ENCODE results near the gene SLC31A1. TPM values are rescaled to one million over a fixed set of nuclear protein-coding genes. Genes with fewer than 3 reads are reported as not detected.

Gene SLC31A1
- total RNA-seq, 1 experiment from 2014 or later: 64.9 TPM

- no peaks in the 10 kb centered on the region for H3K27me3 ChIP-seq (replicated peaks; ENCODE audit: control insufficient read depth, insufficient read depth, low read length)
- no peaks in the 10 kb centered on the region for H3K9me3 ChIP-seq
- Mint-ChIP-seq H3K27ac (ENCODE audit: unreplicated experiment) (no peak overlapping the region), H3K4me1 (ENCODE audit: low read depth, unreplicated experiment) (peaks cover 18% of the 10 kb centered on the region), H3K27me3 (ENCODE audit: insufficient read depth, unreplicated experiment) (no peaks in the 10 kb centered on the region), H3K9me3 (ENCODE audit: unreplicated experiment) (no peaks in the 10 kb centered on the region), H3K36me3 (ENCODE audit: insufficient read depth, unreplicated experiment) (no peaks in the 10 kb centered on the region), H3K4me3 (ENCODE audit: unreplicated experiment) (no peak overlapping the region)
- DNase-seq: no peak
- no peak for TF ChIP-seq CTCF (IDR thresholded peaks at IDR 0.05; ENCODE audit: insufficient read depth in 1 of 2, low read depth in 1 of 2, low read length in 1 of 2, severe bottlenecking in 1 of 2, unreplicated experiment in 1 of 2)
- intact Hi-C loops (cut with micrococcal nuclease; ENCODE audit: unreplicated experiment): no loop called here
- ChIA-PET CTCF (no interaction called here), POLR2A (no interaction called here)
- peaks cover 14% of the 10 kb centered on the region for H3K4me1 ChIP-seq
- no peaks in the 10 kb centered on the region for H3K36me3 ChIP-seq (ENCODE audit: control insufficient read depth, insufficient read depth, low read length)
- BruUV-seq (replicated peaks): no TSS peak
- no peak overlapping the region for H3K4me3 ChIP-seq (ENCODE audit: low read depth, low read length)
Measured at GRCh38 chr9:113306566-113306965, 85.2 kb downstream of the SLC31A1 start.

- no peaks in the 10 kb centered on the region for H3K9me3 Mint-ChIP-seq (ENCODE audit: unreplicated experiment)
- ChIA-PET POLR2A (no interaction called here), CTCF (no interaction called here)
- H3K36me3 Mint-ChIP-seq (ENCODE audit: insufficient read depth, unreplicated experiment): no peaks in the 10 kb centered on the region
- no peak overlapping the region for H3K4me3 ChIP-seq (ENCODE audit: low read depth, low read length)
- no peaks in the 10 kb centered on the region for H3K27me3 ChIP-seq (replicated peaks; ENCODE audit: control insufficient read depth, insufficient read depth, low read length)
- H3K27ac Mint-ChIP-seq (ENCODE audit: unreplicated experiment): no peak overlapping the region
- no peak overlapping the region for H3K4me3 Mint-ChIP-seq (ENCODE audit: unreplicated experiment)
- no peaks in the 10 kb centered on the region for H3K27me3 Mint-ChIP-seq (ENCODE audit: insufficient read depth, unreplicated experiment)
- no peaks in the 10 kb centered on the region for H3K9me3 ChIP-seq
- no peak for TF ChIP-seq CTCF (IDR thresholded peaks at IDR 0.05; ENCODE audit: insufficient read depth in 1 of 2, low read depth in 1 of 2, low read length in 1 of 2, severe bottlenecking in 1 of 2, unreplicated experiment in 1 of 2)
- H3K36me3 ChIP-seq (ENCODE audit: control insufficient read depth, insufficient read depth, low read length): no peaks in the 10 kb centered on the region
- intact Hi-C loops (cut with micrococcal nuclease; ENCODE audit: unreplicated experiment): no loop called here
- no peak for DNase-seq
- BruUV-seq (replicated peaks): no TSS peak
- H3K4me1 ChIP-seq: peaks cover 10% of the 10 kb centered on the region
- peaks cover 12% of the 10 kb centered on the region for H3K4me1 Mint-ChIP-seq (ENCODE audit: low read depth, unreplicated experiment)
Measured at GRCh38 chr9:113307396-113307975, 86.1 kb downstream of the SLC31A1 start.

GRCh38 chr9:113309204-113309813 lies 88.0 kb downstream of the SLC31A1 start:
- TF ChIP-seq CTCF (IDR thresholded peaks at IDR 0.05; ENCODE audit: insufficient read depth in 1 of 2, low read depth in 1 of 2, low read length in 1 of 2, severe bottlenecking in 1 of 2, unreplicated experiment in 1 of 2): peak; percentile 66 to 84
- no TSS peak for BruUV-seq (replicated peaks)
- peak in 1 of 2 experiments; percentile 43 for DNase-seq
- Histone ChIP-seq H3K4me3 (ENCODE audit: low read depth, low read length) (no peak overlapping the region), H3K4me1 (no peaks in the 10 kb centered on the region), H3K27me3 (replicated peaks; ENCODE audit: control insufficient read depth, insufficient read depth, low read length) (no peaks in the 10 kb centered on the region), H3K9me3 (no peaks in the 10 kb centered on the region), H3K36me3 (ENCODE audit: control insufficient read depth, insufficient read depth, low read length) (no peaks in the 10 kb centered on the region)
- no peaks in the 10 kb centered on the region for H3K9me3 Mint-ChIP-seq (ENCODE audit: unreplicated experiment)
- intact Hi-C loops (cut with micrococcal nuclease; ENCODE audit: unreplicated experiment): loop anchor here (1.0 to 2.0 kb wide), 3 partner anchors 31 to 98 kb away; partner anchors contain the start of genes ALAD and WDR31
- no peaks in the 10 kb centered on the region for H3K27me3 Mint-ChIP-seq (ENCODE audit: insufficient read depth, unreplicated experiment)
- POLR2A ChIA-PET: no interaction called here
- CTCF ChIA-PET: no interaction called here
- no peak overlapping the region for H3K4me3 Mint-ChIP-seq (ENCODE audit: unreplicated experiment)
- no peak overlapping the region for H3K27ac Mint-ChIP-seq (ENCODE audit: unreplicated experiment)
- no peaks in the 10 kb centered on the region for H3K4me1 Mint-ChIP-seq (ENCODE audit: low read depth, unreplicated experiment)
- H3K36me3 Mint-ChIP-seq (ENCODE audit: insufficient read depth, unreplicated experiment): no peaks in the 10 kb centered on the region
